T1000 (cell line): ENCODE data around the gene TRDN.
"Not testable (repeated sequence)": the region's sequence is repeated elsewhere in the genome, so short reads cannot be mapped to it uniquely, and the experiment has no call there.

ENCODE experiments used
- DNase-seq: peaks from one replicate; lab custom pipeline; 2025; ENCODE audit warnings: mixed read lengths; lab: John Stamatoyannopoulos, UW

Gene TRDN

GRCh38 chr6:123295181-123295580, 341.6 kb downstream of the TRDN start:
- no peak for DNase-seq

- no peak for DNase-seq
Observed at GRCh38 chr6:123288649-123289048, 348.1 kb downstream of the TRDN start.

- DNase-seq, result no peak
Observed at GRCh38 chr6:123276546-123276980, 360.2 kb downstream of the TRDN start.

- no peak for DNase-seq
Observed at GRCh38 chr6:123263981-123264380, 372.8 kb downstream of the TRDN start.

GRCh38 chr6:123240626-123241025, 396.1 kb downstream of the TRDN start:
- no peak for DNase-seq

- no peak for DNase-seq
Observed at GRCh38 chr6:123233336-123233735, 403.4 kb downstream of the TRDN start.

GRCh38 chr6:123227789-123228188, 409.0 kb downstream of the TRDN start:
- DNase-seq, result not testable (repeated sequence)

GRCh38 chr6:123226398-123226797, 410.4 kb downstream of the TRDN start:
- no peak for DNase-seq

- DNase-seq, result no peak
Observed at GRCh38 chr6:123224077-123224476, 412.7 kb downstream of the TRDN start.

GRCh38 chr6:123223461-123223860, 413.3 kb downstream of the TRDN start:
- DNase-seq, result no peak

GRCh38 chr6:123215211-123215610, 421.5 kb downstream of the TRDN start:
- no peak for DNase-seq

- no peak for DNase-seq
Observed at GRCh38 chr6:123214433-123214832, 422.3 kb downstream of the TRDN start.

- no peak for DNase-seq
Observed at GRCh38 chr6:123213921-123214320, 422.8 kb downstream of the TRDN start.

- DNase-seq, result no peak
Observed at GRCh38 chr6:123211777-123212545, 424.8 kb downstream of the TRDN start.

- DNase-seq, result no peak
Observed at GRCh38 chr6:123210645-123211044, 426.1 kb downstream of the TRDN start.

GRCh38 chr6:123207967-123208510, 428.7 kb downstream of the TRDN start:
- no peak for DNase-seq

GRCh38 chr6:123203928-123204327, 432.8 kb downstream of the TRDN start:
- DNase-seq, result no peak

GRCh38 chr6:123201869-123202372, 434.8 kb downstream of the TRDN start:
- no peak for DNase-seq

GRCh38 chr6:123193298-123193697, 443.5 kb downstream of the TRDN start:
- DNase-seq, result no peak

GRCh38 chr6:123189816-123190215, 446.9 kb downstream of the TRDN start:
- DNase-seq, result no peak

- no peak for DNase-seq
Observed at GRCh38 chr6:123182998-123183397, 453.8 kb downstream of the TRDN start.

- no peak for DNase-seq
Observed at GRCh38 chr6:123176706-123177105, 460.0 kb downstream of the TRDN start.

GRCh38 chr6:123171341-123172115, 465.2 kb downstream of the TRDN start:
- no peak for DNase-seq
